Measurements from ENCODE around the gene KLF15.

KLF15 gene

DNA sequence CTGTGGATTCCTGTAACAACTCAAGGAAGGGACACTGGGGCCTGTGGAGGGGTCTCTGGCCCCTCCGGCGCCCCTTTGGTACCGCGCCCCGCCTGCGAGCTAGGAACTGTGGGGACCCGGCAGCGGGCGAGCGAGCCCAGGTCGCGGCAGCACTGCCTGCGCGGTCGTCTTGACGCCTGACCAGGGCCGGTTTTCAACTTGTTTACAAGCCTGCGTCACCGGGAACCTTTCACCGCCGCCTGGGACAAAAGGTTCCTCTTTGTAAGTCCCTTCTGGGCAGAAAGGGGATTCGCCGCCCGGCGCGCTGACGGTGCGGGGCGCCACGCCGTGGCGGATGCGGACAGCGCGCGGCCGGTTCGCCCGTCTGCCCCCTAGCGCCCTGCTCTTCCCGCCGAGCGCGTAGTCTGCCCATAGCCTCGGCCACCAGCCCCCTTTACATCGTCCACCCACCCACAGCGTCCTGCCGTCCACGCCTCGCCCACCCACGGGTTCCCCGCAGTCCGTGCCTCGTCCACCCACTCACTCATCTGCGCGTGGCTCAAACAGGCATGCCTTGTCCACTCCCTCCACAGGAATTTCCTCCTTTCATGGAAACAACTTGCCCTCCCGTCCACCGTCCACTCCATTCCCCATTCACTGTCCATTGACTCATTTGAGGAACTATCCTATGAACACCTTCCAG is 32.0 kb upstream of the KLF15 start:
- DNase-seq (ENCODE audit: low spot score): peak; percentile 94

DNA sequence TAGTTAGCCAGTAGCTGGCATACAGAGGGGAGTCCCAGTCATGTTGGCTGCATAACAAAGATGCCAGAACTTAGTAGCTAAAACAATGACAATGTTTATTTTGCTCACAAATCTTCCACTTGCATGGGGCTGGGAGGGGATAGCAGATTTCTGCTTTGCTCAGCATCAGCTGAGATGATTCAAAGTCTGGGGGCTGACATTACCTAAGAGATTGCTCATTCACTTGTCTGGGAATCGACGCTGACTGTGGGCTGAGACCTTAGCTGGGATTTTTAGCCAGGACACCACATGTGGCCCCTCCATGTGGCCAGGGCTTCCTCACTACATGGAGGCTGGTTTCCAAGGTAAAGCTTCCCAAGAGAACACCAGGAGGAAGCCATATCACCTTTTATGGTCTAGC is 24.8 kb upstream of the KLF15 start:
- no peak for DNase-seq (ENCODE audit: low spot score)

DNA sequence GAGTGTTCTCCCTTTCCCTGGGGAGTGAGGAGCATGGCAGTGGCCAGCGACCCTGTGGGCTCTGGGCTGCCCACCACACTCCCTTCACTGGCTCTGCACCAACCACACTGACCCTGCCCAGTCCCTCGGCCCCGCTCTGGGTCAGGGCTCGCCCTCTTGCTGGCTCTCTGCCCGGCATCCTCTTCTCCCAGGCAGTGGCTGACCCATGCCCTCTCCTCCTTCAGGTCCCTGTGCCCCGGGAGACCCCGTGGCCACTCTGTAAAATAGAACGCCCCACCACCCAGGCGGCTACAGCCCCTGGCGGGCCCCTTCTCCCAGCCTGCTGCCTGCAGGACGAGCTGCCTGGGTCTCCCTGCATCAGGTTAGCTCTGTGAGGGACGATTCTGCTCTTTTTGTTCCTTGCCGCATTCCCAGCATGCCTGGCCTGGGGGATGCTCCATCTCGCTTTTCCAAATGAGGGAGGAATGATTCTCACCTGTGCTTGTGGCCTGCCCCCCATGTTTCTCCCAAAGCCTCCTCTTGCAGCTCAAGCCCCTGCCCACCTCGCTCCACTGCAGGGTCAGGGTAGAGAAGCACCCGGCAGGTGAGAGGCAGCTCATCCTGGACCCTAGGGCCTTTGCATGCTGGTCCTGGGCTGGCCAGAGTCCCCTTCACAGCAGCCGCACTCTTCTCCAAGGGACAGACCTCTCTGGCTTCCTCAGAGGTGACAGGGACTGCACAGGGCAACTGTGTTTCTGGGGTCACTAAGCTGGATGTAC is 23.0 kb upstream of the KLF15 start:
- no peak for DNase-seq (ENCODE audit: low spot score)

DNA sequence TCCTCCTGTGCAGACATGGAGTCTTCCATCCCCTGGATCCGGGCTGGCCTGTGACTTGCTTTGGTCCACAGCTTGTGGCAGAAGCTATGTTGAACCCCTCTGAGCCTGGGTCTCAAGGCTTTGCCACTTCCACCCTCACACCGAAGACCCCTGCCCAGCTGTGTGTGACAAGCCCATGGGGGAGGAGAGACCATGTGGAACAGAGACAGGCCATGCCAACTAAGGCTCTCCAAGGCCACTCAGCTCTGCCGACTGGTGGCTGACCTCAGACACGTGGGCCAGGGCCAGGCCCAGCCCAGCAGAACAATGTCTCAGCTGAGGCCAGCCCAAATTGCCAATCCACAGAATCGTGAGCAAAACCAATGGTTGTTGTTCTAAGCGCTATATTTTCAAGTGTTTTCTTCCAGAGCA is 21.1 kb upstream of the KLF15 start:
- DNase-seq (ENCODE audit: low spot score): no peak

DNA sequence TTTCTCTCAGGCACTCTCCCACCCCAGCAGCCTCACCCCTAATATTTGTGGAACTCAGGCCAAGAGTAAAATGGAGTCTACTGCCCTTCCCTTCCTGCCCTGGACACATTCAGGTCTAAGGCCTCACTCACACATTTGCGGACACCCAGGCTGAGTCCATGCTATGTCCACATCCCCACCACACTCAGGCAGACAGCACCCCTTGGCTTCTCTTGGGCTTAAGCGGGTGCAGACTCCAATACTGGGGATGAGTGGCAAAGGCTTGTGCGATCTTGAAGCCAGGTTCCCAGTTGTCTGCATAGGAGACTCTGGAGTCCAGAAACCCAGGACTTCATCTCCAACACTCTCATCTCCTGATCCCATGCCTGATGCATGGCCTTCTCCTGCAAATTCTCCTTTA is 20.0 kb upstream of the KLF15 start:
- no peak for DNase-seq (ENCODE audit: low spot score)

DNA sequence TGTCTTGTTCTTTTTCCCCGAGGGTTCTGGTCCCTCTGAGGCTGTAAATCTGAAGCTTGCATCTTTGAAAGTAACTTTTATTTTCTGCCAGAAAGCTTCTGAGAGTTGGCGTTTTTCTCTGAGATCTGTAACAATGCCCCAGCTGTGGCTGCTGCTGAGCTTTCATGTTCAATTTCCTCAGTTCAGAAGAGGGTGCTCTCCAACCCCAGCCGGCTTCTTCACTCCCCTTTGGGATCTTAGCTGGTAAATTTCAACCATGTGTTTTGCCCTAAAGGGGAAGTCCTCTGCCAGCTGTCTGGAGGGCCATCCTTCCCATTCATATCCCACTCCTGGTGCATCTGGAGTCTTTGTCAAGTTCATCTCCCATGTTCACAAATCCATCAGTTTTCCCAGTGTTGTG is 19.2 kb upstream of the KLF15 start:
- DNase-seq (ENCODE audit: low spot score): no peak

DNA sequence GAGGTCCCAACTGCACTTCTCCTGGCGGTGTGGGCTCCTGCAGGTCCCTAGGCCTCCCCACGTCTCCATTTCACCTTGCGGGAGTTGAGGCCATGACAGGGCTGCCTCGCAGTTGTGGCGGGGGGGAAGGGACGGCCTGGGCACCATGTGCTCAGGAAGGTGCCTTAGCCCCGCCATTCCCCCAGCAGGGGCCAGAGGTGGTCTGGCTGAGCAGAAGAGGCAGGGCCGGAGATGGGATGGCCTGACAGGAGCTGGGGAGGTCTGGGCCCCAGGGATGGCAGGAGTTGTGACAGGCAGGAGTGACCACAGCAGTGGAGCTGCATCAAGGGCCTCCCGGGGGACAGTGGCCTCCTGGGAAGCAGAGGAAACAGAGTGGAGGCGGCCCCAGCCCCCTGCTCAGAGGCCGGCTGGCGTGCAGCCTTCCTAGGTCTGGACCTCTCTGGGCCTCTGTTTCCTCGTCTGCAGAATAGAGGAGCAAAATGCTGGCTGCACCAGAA is 18.7 kb upstream of the KLF15 start:
- no peak for DNase-seq (ENCODE audit: low spot score)

DNA sequence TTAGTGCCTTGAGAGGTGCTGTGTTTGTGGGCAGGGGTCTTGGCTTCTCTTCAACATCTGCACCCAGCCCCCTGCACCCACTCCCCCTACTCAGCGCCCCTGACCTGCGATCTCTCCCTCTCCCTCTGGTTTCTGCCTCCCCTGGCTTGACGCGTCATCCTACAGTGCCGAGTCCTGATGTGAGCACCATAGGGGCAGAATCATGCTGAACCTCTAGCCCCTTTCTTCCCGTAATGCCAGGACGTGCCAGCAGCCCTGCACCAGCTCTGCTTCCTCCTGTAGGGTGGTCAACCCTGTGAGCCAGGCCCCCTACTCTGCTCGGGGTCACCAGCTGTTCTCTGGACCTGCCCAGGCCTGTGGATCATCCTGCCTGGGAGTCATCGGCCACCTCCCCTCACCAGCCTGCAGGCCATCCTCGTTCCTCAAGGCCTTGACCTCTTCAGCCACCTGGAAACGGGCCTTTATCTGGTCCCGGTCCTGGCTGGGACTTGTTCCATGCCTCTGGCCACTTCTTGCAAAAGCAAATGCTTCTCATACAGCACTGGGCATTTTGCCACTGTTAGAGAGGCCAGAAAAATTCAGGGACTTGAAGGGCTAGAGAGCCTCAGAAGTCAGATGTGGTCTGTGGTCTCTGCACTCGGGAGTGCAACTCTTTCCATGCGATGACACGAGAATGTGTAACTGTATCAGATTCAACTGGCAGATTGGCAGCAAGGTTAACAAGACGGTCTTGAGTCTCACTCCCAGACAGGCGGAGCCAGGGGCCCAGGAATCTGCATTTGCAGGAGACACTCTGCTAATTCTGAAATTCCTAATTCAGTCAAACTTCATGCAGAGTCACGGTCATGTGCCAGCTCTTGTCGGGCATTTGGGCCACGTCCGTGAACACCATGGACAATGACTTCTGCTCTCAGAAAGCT is 16.7 kb upstream of the KLF15 start:
- DNase-seq (ENCODE audit: low spot score): peak; percentile 35

DNA sequence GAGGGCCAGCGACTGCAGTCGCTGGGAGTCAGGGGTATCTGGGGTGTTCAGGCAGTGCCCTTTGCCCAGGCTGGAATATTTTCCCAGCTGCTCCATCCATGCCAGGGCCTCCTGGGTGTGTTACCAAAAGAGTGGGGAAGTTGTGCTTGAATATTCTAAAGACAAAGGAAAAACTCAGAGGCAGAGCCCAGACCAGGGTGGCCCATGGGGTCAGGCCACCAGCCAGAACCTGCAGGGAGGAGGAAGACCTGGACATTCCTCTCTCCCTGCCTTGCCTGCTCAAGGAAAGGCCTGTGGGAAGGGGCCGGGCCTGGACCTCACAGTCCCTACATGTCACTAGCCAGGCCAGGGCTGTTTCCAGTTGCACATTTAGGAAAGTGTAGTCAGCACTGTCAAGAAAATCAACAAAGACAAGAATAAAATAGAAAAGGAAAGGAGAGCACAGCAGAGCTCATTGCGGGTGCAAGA is 16.0 kb upstream of the KLF15 start:
- DNase-seq (ENCODE audit: low spot score): no peak

DNA sequence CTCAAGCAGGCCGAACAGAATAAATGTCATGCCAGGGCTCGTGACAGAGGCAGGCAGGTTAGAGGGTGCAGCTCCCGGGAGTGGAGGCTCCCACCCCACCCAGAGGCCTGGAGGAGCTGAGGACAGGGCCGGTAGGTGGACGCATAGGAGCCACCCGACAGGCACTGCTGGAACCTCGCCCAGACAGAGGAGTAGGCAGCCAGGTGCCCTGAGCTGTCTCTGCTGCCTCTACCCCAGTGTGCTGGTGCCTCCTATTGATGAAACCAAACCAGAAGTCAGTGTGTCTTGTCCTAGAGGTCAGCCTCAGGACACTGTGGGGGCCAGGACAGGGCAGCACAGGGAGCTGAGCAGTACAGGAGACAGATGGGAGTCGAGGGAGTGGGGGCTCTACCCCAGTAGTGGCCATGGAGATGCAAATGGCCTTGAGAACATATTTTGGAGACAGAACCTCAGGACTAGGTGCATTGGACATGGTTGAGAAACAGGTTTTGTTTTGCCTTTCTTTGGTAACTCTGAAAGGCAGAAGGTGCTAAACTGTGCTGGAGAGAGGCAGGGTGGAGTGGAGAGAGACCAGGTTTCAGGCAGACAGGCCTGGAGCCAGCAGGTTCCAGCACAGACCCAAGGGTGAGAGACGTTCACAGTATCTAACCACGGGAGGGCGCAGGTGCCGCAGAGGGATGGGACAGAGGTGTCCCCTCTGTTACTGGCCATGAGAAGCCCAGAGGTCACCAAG is 15.4 kb upstream of the KLF15 start:
- no peak for DNase-seq (ENCODE audit: low spot score)

DNA sequence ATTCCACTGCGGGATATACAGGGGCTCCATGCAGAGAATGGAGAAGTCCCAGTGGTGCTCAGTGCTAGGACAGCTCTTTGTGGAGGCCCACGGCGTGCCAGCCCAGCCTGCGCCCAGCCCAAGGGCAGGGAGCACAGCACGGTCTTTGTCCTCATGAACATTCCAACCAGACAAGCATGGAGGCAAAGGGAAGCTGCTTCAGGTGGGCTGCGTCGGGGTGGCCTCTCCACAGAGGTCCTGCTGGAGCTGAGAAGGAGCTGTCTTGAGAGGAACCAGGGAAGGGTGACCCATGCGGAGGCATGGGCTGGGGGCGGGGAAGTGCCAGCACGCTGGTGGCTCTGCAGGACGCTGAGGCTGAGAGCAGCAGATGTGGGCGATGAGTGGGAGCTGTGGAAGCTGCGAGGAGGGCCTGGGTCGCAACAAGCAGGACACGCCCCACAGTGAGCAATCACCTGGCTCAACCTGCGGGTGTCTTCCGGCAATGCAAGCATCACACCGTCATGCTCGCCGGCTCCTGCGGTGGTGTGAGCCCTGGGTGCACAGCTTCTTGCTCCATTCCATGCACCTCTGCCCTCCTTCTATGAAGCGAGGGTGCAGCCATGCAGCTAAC is 14.0 kb upstream of the KLF15 start:
- no peak for DNase-seq (ENCODE audit: low spot score)

DNA sequence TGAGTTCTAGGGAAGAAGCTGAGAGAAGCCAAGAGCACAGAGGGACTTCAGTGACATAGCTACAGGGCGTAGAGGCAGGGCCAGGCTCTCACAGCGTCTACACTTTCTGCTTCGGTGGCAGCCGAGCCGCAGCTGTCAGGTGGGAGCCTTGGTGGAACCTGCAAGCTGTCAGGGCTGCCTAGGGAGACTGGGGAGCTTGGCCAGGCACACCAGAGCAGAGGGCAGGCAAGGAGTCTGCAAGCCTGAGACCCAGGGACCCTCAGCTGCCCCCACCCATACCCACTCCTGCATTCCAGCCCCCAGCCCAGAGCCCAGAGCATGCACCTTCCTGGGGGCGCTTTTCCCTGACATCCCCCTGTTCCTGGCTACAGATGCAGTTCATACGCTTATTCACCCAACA is 13.4 kb upstream of the KLF15 start:
- no peak for DNase-seq (ENCODE audit: low spot score)

DNA sequence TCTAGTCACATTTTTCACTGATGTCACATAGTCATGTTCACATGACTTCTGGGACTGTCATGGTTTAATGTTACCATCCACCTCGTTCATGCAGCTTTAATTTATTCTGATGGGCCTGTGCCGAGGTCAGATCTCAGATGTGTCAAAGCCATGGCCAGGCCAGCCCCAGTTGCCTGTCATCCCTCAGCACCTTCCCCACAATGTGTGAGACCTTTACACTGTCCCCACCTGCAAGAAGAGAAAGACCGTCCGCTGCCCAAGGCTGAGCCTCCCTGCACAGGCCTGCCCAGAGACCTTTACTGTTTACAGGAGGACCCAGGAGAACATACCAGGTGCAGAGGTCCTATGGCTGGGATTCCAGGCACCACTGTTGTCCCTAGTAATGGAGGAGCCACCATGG is 12.8 kb upstream of the KLF15 start:
- DNase-seq (ENCODE audit: low spot score): no peak

DNA sequence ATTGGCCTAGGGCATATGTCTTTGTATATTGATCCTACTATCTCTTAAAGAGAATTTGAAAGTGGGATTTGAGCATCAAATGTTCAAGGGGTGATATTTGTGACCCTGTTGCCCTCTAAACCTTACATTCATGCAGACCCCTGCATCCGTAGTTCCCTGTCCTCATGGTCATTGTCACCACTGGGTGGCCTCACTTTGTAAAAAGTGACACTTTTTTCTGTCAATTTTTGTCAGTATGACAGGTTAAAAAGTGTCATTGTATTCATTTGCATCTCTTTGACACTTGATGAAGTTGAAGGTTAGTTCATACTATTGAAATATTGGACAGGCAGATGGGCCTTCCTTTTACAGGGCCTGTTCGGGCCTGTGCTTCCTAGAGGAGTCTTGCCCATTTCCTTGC is 12.3 kb upstream of the KLF15 start:
- no peak for DNase-seq (ENCODE audit: low spot score)

DNA sequence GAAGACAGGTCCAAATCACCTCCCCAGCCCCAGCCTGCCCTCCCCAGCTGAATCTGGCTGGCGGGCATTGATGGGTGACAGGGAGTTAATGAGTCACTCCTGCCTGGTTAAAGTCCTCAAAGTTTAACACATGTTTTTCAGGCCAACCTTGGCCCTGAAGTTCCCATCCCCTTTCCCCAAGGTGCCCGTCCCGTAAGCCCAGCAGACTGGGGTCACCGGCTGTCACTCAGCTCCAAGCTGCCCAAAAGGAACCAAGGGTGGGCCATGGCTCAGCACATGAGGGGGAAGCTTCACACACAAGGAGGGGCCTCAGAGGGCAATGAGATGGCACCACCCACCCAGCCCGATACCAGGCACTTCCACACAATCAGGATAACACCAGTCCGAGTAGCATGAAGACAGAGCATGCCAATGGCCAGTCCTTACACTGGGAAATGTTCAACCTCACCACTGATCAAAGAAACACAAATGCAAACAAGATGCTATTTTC is 10.2 kb upstream of the KLF15 start:
- DNase-seq (ENCODE audit: low spot score): no peak

DNA sequence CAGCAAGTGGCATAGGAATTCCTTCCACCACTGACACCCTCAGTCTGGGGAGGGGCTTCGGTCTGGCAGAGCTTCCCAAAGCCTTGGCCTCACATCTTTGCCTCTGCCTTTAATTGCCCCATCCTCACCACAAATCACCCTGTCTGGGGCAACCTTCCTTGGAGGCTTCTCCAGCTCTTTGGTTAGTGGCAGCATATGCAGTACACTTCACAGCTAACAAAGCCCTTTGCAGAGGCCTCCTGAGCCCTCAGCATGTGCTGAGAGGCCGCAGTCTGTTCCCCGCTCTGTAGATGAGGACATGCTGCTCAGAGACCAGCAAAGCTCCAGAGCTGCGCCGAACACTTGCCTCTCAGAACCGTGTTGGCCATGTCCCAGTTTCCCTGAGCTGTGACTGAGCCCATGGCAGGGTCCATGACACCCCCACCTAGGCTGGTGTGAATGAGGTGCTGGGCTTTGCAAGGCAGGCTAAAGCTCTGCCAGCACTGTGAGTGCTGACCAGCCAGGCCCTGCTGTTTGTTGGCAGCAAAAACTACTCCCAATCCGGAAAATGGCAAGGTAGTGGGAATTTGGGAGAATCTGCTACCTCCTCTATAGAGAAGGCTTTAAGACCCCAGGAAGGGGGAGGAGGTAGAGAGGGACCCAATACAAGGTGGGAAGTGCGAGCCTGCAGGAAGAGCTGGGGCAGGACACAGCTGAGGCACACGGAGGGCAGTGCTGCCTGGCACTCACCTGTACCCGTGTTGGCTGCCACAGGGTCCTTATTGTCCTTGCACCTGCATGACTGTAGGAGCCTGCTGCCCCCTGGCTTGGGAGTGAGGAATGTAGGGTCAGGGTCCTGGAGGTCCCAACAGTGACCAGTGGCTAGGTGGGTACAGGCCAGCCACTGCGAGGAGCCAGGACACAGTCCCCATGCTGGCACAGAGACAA is 8.4 kb upstream of the KLF15 start:
- no peak for DNase-seq (ENCODE audit: low spot score)

DNA sequence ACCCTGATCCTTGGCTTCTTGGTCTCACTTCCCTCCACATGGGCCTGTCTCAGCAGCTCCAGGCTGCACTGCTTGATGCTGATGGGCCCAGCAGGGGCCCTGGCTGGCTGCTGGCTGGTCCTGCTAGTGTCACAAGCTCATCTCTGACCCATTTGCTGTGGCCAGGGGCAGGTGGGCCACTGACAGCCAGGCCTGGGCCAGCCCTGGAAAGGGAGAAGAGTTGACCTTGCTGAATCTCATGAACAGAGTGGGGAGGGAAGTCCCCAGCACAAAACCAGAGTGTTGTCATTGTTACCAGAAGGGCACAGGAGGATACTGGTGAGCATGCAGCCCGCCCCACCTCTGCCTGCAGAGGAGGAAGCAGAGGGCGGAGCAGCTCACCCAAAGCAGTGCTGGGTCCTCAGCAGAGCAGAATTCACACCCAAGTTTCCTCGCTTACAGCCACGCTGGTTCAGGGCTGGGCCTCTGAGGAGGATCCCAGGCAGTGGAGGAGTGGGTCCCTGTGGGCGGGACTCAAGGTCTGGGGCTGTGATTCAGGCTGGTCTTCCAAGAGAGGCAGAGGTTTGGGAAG is 7.6 kb upstream of the KLF15 start:
- DNase-seq (ENCODE audit: low spot score): no peak

DNA sequence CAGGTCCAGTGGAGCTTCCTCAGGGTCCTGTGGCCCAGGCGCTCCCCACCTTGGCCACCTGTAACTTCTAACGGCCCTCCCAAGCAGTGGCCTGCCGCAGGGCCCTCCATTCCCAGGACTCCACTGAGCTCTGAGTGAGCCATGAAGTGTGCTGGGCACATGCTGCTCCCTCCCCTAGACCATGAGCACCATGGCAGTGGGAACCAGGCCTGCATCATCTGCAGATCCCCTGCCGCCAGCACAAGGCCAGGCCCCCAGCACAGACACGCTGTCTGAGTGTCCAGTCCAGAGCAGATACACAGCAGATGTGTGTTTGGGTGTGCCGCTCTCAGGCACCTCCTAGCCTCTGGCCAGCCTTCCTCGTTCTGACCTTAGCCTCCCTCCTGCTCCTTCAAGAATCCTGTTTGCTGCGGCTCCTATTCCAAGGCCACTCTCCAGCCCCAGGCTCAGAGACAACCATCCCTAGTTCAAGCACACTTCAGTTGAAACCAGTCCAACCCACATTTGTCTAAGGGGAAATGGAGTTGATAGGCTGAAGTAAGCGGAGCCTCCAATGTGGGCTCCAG is 7.0 kb upstream of the KLF15 start:
- DNase-seq (ENCODE audit: low spot score): no peak

DNA sequence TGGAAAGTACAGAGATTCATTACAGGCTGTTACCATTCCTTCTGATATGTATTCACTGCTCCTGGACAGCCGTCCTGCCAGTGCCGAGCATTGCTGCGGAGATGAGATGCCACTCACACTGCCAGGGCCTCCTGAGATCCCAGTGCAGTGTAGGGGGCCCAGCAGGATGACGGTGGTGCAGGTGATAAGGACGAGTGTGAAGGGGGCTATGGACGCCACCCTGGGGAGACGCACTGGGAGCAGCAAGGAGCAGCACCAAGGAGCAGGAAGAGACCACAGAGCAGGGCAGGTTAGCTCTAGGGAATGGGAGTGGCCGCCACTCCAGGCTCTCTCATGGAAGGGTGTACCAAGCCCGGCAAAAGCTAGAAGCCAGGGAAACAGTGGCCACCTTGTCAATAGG is 4.0 kb upstream of the KLF15 start:
- no peak for DNase-seq (ENCODE audit: low spot score)

DNA sequence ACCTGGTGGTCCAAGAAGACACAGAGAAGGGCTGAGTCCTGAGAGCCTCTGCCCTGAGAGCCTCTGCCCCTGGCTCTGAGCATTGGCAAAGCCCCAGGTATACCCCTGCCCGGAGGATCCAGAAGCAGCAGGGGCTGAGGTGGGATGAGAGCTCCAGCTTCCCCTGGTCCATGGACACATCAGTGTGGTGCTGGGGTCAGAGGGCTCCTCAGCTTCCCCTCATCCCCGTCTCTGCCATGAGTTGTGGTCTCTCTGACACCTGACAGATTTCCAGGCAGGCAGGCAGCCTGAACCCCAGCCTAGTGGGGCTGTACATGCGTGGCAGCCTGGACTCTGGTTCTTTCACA is 3.5 kb upstream of the KLF15 start:
- DNase-seq (ENCODE audit: low spot score): no peak
